Measurements from ENCODE around the gene UQCRH. TPM values are rescaled to one million over a fixed set of nuclear protein-coding genes. Genes with fewer than 3 reads are reported as not detected.

Gene UQCRH
- total and polyA plus RNA-seq, 2 of the 13 experiments (the other 11 are each of a cell fraction or from before 2014, with no cell fraction given) = 548 to 556 TPM

DNA sequence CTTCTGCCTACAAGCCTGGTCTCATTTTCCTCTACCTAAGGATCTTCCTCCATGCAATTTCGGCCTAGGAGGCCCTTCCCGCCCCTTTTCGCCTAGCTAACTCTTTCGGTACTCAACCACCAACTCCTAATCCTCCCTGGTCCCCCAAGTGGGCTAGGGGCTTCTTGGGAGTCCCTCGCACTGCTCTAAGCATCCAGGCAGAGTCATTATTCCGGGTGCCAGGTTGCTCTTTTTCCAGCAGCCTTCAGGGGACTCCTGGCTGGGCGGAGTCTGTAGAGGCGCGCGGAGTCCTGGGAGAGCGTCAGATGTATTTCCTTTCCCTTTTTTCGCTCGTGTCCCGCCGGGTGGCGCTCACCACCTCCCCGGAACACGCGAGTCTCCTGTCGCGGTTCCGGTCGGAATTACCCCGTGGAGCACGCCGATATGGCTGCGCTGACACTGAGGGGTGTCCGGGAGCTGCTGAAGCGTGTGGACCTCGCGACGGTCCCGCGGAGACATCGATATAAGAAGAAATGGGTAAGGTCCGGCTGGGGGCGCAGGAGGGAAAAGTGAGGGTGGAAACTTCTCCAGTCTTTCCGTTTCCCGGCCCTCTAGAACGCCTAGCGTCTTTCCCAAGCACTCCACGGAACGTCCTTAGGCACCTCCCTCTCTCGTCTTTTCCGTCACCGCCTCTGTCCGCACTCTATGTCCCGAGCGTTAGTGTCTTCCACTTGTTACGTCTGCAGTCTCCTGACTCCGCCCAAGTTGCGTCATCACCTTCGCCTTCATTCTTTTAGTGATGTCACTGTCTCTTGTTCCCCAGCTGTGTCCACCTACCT is 37.1 kb downstream of the UQCRH start, which contains the start of gene NSUN4 (continued):
- TF ChIP-seq, protein P1, sequence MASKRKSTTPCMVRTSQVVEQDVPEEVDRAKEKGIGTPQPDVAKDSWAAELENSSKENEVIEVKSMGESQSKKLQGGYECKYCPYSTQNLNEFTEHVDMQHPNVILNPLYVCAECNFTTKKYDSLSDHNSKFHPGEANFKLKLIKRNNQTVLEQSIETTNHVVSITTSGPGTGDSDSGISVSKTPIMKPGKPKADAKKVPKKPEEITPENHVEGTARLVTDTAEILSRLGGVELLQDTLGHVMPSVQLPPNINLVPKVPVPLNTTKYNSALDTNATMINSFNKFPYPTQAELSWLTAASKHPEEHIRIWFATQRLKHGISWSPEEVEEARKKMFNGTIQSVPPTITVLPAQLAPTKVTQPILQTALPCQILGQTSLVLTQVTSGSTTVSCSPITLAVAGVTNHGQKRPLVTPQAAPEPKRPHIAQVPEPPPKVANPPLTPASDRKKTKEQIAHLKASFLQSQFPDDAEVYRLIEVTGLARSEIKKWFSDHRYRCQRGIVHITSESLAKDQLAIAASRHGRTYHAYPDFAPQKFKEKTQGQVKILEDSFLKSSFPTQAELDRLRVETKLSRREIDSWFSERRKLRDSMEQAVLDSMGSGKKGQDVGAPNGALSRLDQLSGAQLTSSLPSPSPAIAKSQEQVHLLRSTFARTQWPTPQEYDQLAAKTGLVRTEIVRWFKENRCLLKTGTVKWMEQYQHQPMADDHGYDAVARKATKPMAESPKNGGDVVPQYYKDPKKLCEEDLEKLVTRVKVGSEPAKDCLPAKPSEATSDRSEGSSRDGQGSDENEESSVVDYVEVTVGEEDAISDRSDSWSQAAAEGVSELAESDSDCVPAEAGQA (IDR thresholded peaks at IDR 0.05; ENCODE audit: low read depth) = peak; percentile 81
- TF ChIP-seq, protein P1 (CRISPR knock-in tag; IDR thresholded peaks at IDR 0.05; ENCODE audit: borderline replicate concordance) = peak; percentile 69; the same call in 1 of the 2 replicates
- TF ChIP-seq BORCS8-MEF2B (CRISPR knock-in tag; IDR thresholded peaks at IDR 0.05) (no peak; the same call in 1 of the 2 replicates), ZNF430 (CRISPR knock-in tag; IDR thresholded peaks at IDR 0.05) (peak; percentile 88; the same call in 1 of the 2 replicates), ZNF331 (CRISPR knock-in tag; IDR thresholded peaks at IDR 0.05) (peak; percentile 64; the same call in 1 of the 2 replicates), THAP11 (CRISPR knock-in tag; IDR thresholded peaks at IDR 0.05) (peak; percentile 89), YEATS2 (CRISPR knock-in tag; IDR thresholded peaks at IDR 0.05; ENCODE audit: borderline replicate concordance) (peak; percentile 91), RELA (CRISPR knock-in tag; IDR thresholded peaks at IDR 0.05) (no peak), ZNF530 (CRISPR knock-in tag; IDR thresholded peaks at IDR 0.05; ENCODE audit: low read depth) (no peak), ZNF790 (CRISPR knock-in tag; IDR thresholded peaks at IDR 0.05; ENCODE audit: borderline replicate concordance) (no peak; the same call in 1 of the 2 replicates), ZNF431 (CRISPR knock-in tag; IDR thresholded peaks at IDR 0.05; ENCODE audit: borderline replicate concordance, low read depth) (peak; percentile 74; the same call in 1 of the 2 replicates), SAFB2 (CRISPR knock-in tag; IDR thresholded peaks at IDR 0.05; ENCODE audit: borderline replicate concordance, low read depth) (no peak; the same call in 1 of the 2 replicates)
- TF ChIP-seq, protein P2, sequence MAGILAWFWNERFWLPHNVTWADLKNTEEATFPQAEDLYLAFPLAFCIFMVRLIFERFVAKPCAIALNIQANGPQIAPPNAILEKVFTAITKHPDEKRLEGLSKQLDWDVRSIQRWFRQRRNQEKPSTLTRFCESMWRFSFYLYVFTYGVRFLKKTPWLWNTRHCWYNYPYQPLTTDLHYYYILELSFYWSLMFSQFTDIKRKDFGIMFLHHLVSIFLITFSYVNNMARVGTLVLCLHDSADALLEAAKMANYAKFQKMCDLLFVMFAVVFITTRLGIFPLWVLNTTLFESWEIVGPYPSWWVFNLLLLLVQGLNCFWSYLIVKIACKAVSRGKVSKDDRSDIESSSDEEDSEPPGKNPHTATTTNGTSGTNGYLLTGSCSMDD (CRISPR knock-in tag; IDR thresholded peaks at IDR 0.05) = no peak
- TF ChIP-seq, protein P3, sequence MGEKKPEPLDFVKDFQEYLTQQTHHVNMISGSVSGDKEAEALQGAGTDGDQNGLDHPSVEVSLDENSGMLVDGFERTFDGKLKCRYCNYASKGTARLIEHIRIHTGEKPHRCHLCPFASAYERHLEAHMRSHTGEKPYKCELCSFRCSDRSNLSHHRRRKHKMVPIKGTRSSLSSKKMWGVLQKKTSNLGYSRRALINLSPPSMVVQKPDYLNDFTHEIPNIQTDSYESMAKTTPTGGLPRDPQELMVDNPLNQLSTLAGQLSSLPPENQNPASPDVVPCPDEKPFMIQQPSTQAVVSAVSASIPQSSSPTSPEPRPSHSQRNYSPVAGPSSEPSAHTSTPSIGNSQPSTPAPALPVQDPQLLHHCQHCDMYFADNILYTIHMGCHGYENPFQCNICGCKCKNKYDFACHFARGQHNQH (CRISPR knock-in tag; IDR thresholded peaks at IDR 0.05) = peak; percentile 46; the same call in 1 of the 2 replicates
- TF ChIP-seq, protein P4, sequence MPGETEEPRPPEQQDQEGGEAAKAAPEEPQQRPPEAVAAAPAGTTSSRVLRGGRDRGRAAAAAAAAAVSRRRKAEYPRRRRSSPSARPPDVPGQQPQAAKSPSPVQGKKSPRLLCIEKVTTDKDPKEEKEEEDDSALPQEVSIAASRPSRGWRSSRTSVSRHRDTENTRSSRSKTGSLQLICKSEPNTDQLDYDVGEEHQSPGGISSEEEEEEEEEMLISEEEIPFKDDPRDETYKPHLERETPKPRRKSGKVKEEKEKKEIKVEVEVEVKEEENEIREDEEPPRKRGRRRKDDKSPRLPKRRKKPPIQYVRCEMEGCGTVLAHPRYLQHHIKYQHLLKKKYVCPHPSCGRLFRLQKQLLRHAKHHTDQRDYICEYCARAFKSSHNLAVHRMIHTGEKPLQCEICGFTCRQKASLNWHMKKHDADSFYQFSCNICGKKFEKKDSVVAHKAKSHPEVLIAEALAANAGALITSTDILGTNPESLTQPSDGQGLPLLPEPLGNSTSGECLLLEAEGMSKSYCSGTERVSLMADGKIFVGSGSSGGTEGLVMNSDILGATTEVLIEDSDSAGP (CRISPR knock-in tag; IDR thresholded peaks at IDR 0.05; ENCODE audit: borderline replicate concordance) = peak; percentile 79; the same call in 1 of the 2 replicates
- TF ChIP-seq, protein P5, sequence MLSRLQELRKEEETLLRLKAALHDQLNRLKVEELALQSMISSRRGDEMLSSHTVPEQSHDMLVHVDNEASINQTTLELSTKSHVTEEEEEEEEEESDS (CRISPR knock-in tag; IDR thresholded peaks at IDR 0.05; ENCODE audit: borderline replicate concordance) = no peak

Measured in HepG2 (cell line).